Choroid plexus epithelial cell (primary cell): ENCODE results near the gene BBLN.
A peak's percentile ranks its signal among the peaks of the same experiment; 100 is the strongest.

Source experiments
- DNase-seq: peaks from one replicate; pipeline ENCODE4 v3.0.0-alpha.2; 2010; ENCODE audit warnings: low read depth
- H3K4me3 ChIP-seq: 2 replicates; pipeline ENCODE4 v1.5.1; 2011; ENCODE audit warnings: low read depth, mild to moderate bottlenecking, control low read depth, low read length, moderate library complexity
- TF ChIP-seq, protein P1 (sequence below): conservative IDR thresholded peaks from 2 replicates; pipeline ENCODE4 v1.5.1; 2011; ENCODE audit warnings: low read depth, mild to moderate bottlenecking, control low read depth, inconsistent platforms, low read length, moderate library complexity

The BBLN gene

DNA sequence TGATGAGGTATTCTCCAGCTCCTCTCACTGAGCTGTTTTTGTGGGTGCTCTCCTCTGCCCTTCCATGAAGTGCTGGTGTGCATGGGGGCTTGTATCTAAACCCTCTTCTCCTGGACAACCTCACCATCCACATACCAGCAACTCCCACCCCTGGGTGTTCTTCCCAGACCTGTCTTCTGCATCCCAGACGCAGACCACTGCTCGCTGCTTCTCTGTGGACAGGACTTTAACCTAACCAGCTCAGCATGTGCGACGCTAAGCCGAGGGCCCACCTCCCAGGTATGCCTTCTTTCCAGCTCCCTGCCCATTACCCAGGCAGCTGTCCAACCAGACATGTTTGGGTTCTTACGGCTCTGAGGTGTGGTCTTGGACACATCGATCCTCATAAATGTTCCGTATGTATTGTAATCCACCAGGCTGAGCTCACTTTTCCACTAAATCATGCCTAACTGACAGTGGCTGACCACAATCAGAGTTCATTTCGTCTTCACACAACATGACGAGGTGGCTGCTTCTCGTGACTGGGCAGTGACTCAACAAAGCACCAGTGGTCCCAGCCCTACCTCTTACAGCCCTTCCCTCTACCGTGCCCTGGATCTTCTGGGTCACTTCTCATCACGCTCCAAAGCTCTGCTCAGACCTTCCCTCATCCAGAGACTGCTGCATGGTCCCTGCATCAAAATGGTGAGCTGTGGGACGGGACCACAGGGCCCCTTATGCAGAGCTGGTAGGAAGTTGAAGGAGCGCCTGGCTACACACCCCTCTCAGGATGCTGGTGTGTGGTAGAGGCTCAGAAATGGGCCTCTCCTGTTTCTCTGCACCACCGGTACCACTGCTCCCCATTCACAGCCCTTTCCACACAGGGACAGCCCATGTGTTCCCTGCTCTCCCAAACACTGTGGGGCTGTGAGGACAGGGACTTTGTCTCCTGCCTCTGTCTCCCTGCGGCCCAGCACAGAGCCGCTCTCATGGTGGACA, 23.0 kb upstream of the BBLN start:
- no peak overlapping the region for H3K4me3 ChIP-seq
- peak; percentile 34 for DNase-seq
- TF ChIP-seq, protein P1, sequence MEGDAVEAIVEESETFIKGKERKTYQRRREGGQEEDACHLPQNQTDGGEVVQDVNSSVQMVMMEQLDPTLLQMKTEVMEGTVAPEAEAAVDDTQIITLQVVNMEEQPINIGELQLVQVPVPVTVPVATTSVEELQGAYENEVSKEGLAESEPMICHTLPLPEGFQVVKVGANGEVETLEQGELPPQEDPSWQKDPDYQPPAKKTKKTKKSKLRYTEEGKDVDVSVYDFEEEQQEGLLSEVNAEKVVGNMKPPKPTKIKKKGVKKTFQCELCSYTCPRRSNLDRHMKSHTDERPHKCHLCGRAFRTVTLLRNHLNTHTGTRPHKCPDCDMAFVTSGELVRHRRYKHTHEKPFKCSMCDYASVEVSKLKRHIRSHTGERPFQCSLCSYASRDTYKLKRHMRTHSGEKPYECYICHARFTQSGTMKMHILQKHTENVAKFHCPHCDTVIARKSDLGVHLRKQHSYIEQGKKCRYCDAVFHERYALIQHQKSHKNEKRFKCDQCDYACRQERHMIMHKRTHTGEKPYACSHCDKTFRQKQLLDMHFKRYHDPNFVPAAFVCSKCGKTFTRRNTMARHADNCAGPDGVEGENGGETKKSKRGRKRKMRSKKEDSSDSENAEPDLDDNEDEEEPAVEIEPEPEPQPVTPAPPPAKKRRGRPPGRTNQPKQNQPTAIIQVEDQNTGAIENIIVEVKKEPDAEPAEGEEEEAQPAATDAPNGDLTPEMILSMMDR: no peak

DNA sequence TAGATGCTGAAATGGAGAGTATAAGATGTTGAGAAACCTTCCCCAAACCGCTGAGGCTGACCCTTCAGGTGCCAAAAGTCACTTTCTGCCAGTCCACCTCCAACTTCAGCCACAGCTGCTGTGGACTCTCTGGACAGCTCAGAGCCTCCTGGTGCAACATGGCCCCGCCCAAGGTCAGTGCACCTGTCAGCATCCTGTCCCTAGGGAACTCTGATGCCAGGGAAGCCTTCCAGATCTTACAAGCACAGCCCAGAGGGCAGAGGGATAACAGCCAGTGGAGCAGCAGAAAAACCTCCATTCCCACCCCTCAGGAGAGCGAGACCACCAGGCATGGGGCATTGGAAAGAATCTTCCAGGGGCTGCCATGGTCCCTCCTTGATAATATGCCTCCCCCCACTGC, 22.1 kb upstream of the BBLN start:
- no peak for DNase-seq
- H3K4me3 ChIP-seq: no peak overlapping the region
- TF ChIP-seq, protein P1: no peak

DNA sequence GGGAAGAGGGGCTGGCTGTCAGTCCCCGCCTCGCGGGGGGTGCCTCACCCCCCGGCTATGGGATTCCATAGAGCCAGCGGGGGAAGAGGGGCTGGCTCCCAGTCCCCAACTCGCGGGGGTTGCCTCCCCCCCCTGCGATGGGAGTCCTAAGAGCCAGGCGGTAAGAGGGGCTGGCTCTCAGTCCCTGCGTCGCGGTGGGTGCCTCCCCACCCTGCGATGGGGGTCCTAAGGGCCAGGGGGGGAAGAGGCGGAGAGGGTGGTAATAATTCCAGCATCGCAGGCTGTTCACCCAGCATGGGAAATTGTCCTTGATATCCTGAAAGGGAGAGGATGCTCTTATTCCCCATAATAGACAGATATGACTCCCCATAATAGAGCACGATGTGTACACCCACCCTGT, 20.4 kb upstream of the BBLN start:
- TF ChIP-seq, protein P1: no peak
- no peak overlapping the region for H3K4me3 ChIP-seq
- no peak for DNase-seq

DNA sequence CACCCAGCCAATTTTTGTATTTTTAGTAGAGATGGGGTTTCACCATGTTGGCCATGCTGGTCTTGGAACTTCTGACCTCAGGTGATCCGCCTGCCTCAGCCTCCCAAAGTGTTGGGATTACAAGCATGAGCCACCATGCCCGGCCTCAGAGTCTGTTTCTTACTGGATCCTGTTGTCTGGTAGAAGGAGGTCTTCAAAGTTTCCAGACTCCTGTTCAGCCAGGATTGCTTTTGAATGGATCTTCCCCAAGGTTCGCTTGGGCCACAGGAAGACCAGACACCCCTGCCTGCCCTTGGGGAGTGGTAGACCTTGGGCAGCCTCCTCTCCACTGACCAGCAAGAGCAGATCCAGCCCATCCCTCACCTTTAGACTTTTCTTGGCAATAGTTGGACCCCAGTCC, 18.5 kb upstream of the BBLN start:
- no peak overlapping the region for H3K4me3 ChIP-seq
- DNase-seq: no peak
- TF ChIP-seq, protein P1: no peak

DNA sequence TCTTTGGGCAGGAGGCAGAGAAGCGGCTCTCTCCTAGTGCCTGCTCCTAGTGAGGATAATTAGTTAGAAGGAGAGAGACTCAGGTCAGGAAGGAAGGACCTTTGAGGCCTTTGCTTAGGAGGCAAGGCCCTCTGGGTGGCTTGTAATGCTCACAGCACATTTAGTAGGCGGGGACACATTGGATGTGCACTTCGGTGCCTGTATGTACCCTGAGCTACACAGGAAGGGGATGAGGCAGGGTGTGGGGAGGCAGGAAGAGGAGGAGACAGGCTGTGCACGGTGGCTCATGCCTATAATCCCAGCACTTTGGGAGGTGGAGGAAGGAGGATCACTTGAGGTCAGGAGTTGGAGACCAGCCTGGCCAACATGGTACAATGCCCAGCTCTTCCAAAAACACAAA, 18.0 kb upstream of the BBLN start:
- TF ChIP-seq, protein P1: no peak
- no peak for DNase-seq
- H3K4me3 ChIP-seq: no peak overlapping the region

DNA sequence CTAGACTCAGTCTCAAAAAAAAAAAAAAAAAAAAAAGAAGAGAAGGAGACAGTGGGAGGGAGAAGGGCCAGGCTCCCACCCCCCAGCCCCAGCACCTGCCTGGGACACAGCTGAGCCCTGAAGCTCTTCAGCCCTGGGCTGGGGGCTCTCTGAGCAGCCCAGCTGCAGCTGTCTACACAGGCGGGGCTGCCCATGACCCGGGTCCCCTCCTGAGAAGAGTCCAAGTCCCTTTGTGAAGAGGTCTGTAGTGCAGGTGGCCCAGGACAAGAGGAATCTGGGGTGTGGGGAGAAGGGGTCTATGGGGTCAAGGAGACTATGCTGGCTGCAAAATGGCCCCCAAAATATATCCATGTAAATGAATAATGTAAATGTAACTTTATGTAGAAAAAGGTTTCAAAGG, 17.5 kb upstream of the BBLN start:
- no peak overlapping the region for H3K4me3 ChIP-seq
- DNase-seq: no peak
- TF ChIP-seq, protein P1: no peak
